TTC549 (cell line): ENCODE data around the gene INVS.
"Not testable (repeated sequence)": the region's sequence is repeated elsewhere in the genome, so short reads cannot be mapped to it uniquely, and the experiment has no call there.

Source experiments
- FAIRE-seq: peaks from 2 replicates; lab custom pipeline; 2012; peaks lifted over from hg19 to GRCh38; lab: Jason Lieb, UNC

The INVS gene

GRCh38 chr9:100098887-100099721 lies at the start of gene INVS, which contains the start of gene ERP44:
Gene INVS (plus strand): TSS chr9:100099243. CDS start chr9:100104522, 5,279 bp downstream.
Gene ERP44 (minus strand): TSS chr9:100099000. CDS start chr9:100098840, 160 bp downstream.
- FAIRE-seq: peak; percentile 77

GRCh38 chr9:100049551-100049950 lies 49.5 kb upstream of the INVS start:
- no peak for FAIRE-seq

GRCh38 chr9:100052375-100052774 lies 46.7 kb upstream of the INVS start:
- FAIRE-seq: no peak

- no peak for FAIRE-seq
Observed at GRCh38 chr9:100056561-100056960, 42.5 kb upstream of the INVS start.

- FAIRE-seq: no peak
Observed at GRCh38 chr9:100057624-100058023, 41.4 kb upstream of the INVS start.

- no peak for FAIRE-seq
Observed at GRCh38 chr9:100058699-100059579, 40.1 kb upstream of the INVS start.

- not testable (repeated sequence) for FAIRE-seq
Observed at GRCh38 chr9:100062683-100063082, 36.4 kb upstream of the INVS start.

GRCh38 chr9:100063185-100063584 lies 35.9 kb upstream of the INVS start:
- no peak for FAIRE-seq

GRCh38 chr9:100064872-100065581 lies 34.0 kb upstream of the INVS start:
- FAIRE-seq: no peak

- FAIRE-seq: no peak
Observed at GRCh38 chr9:100066539-100066938, 32.5 kb upstream of the INVS start.

- FAIRE-seq: not testable (repeated sequence)
Observed at GRCh38 chr9:100067990-100068389, 31.1 kb upstream of the INVS start.

GRCh38 chr9:100069068-100069467 lies 30.0 kb upstream of the INVS start:
- FAIRE-seq: not testable (repeated sequence)

- FAIRE-seq: no peak
Observed at GRCh38 chr9:100070104-100071041, 28.7 kb upstream of the INVS start.

GRCh38 chr9:100071271-100071670 lies 27.8 kb upstream of the INVS start:
- FAIRE-seq: no peak

GRCh38 chr9:100072805-100073204 lies 26.2 kb upstream of the INVS start:
- no peak for FAIRE-seq

GRCh38 chr9:100074093-100074492 lies 24.9 kb upstream of the INVS start:
- FAIRE-seq: no peak

- no peak for FAIRE-seq
Observed at GRCh38 chr9:100074989-100075388, 24.1 kb upstream of the INVS start.

- not testable (repeated sequence) for FAIRE-seq
Observed at GRCh38 chr9:100076256-100076655, 22.8 kb upstream of the INVS start.

GRCh38 chr9:100082782-100083181 lies 16.3 kb upstream of the INVS start:
- FAIRE-seq: peak; percentile 20

GRCh38 chr9:100083448-100084127 lies 15.5 kb upstream of the INVS start:
- FAIRE-seq: no peak

GRCh38 chr9:100084128-100084453 lies 15.0 kb upstream of the INVS start:
- no peak for FAIRE-seq
